ENCODE measurements around the gene LRRC74B.
"Not testable (repeated sequence)": the region's sequence is repeated elsewhere in the genome, so short reads cannot be mapped to it uniquely, and the experiment has no call there.

LRRC74B gene, protein sequence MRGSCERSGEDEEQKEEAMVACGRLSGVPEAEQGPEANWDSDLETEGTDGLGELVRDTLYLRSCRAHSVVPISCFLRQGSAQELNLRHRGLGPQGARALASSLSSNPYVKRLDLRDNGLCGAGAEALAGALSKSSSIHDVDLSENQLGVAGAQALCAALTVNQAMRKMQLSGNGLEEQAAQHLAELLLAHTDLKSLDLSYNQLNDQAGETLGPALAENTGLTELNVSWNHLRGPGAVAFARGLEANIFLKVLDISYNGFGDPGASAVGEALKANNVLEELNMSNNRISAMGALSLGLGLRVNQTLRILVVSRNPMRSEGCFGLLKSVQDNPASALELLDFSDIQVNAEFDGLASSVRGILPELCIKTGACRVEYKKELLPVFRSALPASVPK

GRCh38 chr22:21045585-21046294 is at the start of gene LRRC74B:
TSS of gene LRRC74B (plus strand) at chr22:21045946. CDS start at chr22:21045987, 41 bp downstream.
- peak; percentile 92 to 94 for DNase-seq

DNA sequence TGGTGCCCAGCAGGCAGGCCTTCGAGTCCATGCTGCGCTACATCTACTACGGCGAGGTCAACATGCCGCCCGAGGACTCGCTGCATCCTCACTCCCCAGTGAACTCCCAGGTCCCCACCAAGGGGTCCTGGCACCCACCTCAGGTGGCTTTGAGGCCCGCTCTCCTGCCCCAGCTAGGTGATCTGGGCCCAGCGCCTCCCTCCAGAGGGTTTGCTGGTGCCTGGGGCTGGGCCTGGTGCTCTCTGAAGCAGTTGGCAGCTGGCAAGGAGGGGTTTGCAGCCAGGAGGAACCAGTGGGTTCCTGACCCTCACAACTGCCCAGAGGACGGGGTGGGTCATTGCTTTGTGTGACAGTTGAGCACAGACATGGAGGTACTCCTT is 49.7 kb upstream of the LRRC74B start:
- DNase-seq, result no peak

DNA sequence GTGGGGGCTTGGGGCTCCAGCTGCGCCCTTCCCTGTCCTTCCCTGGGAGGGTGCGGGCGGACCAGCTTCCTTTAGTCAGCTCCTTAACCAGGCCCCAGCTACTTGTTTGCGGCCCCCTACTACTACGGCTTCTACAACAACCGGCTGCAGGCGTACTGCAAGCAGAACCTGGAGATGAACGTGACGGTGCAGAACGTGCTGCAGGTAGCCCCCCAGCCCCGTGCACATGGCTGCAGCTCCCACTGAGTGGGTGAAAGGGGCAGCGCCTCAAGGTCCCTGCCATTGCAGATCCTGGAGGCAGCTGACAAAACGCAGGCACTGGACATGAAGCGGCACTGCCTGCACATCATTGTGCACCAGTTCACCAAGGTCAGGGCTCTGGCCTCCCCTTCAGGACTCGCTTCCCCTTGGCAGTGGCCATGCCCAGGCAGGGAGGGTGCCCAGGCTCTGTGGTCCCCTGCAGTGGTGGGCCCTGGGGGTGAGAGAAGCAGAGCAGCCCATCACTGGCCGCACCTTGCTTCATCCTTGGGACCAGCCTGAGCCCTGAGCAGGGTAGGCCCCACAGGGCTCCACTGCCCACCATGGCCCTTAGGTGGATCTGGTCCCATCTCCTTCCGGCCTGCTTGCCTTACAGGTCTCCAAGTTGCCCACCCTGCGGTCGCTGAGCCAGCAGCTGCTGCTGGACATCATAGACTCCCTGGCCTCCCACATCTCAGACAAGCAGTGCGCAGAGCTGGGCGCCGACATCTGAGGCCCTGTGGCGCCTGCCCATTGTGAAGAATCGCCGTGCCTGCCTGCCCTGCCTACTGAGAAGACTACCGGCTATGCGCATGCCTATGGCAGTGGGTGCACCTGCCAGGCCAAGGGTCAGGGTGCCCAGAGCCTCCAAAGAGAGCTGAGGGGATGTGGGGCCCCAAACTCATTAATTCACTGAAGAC is 48.9 kb upstream of the LRRC74B start:
- no peak for DNase-seq

- no peak for DNase-seq
Observed at GRCh38 chr22:20997536-20998257, 48.0 kb upstream of the LRRC74B start.

DNA sequence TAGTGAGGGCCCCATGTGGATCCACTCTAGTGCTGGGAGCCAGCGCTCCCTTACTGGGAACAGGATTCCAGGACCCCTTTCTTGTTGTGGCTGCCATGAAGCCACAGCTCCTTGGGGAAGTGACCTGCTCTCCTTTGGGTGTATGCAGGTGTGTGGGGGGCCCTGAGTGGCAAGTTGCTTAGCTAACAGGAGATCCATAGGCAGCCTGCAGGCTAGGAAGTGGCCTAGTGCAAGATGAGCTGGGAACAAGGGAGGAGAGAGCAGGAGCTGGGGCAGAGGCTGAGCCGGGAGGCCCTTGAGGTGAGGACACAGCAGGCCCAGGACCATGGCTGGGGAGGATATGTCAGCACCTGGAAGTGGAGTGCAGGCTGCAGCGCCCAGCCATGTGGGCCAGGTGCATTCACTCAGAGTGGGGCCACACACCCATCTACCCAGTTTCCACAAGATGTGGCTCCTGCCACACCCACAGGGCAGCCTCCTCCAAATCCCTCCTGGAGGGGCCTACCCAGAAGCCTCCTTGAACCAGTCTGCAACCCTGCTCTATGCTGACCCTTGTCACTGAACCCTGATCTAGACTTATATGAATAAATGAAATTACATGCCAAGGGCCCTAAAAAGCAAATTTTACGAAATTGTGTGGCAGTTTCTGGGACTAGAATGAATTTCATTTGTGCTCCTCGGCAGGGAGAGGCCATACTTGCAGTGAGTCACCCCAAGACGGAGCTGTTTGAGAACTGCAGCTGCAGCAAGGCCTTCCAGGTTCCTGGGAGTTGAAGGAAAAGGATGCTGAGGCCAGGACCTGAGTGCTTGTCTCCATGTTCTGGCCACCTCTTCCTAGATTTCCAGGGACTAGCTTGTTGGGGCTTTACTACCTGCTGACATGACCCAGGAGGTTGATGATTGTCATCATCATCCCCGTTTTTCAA is 47.1 kb upstream of the LRRC74B start:
- no peak for DNase-seq

- DNase-seq, result no peak
Observed at GRCh38 chr22:20999350-21000206, 46.2 kb upstream of the LRRC74B start.

DNA sequence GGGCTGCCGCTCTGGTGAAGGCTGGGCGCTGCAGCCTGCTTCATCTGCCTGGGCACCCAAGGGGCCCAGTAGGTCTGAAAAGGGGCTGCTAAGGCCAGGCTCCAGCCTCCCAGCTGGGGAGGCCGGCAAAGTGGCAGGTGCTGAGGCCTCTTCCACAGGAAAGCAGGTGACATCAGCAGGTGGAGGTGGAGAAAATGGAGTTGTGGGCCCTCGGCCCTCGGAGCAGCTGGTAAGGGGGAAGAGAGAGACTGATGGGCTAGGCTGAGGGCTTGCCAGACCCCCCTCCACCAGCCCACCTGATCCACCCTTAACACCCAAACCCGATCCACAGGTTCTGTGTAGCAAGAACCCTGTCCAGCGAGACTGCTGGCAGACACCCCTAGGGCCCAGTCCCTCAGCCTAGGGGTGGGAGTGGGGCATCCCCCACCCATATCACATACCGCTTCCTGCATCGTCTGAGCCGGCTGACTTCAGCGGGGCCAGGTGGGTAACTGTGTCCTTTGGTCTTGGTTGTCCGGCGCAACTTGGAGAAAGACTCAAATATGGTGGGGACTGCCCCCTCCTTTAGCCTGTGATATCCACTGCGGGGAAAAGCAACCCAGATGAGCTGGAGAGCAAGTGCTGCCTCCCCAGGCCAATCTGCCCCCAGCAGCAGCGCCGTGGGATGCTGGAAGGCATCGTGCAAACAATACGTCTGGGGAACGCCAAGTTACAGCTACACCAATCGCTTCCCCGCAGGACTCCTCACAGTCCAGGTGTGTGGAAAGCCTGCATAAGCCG is 45.3 kb upstream of the LRRC74B start:
- no peak for DNase-seq

GRCh38 chr22:21000987-21001600 is 44.7 kb upstream of the LRRC74B start:
- DNase-seq, result no peak

GRCh38 chr22:21001601-21002325 is 44.0 kb upstream of the LRRC74B start, which contains the start of gene THAP7:
TSS of gene THAP7 (minus strand) at chr22:21002118. CDS start at chr22:21001911, 207 bp downstream.
- DNase-seq, result peak; percentile 88 to 94

DNA sequence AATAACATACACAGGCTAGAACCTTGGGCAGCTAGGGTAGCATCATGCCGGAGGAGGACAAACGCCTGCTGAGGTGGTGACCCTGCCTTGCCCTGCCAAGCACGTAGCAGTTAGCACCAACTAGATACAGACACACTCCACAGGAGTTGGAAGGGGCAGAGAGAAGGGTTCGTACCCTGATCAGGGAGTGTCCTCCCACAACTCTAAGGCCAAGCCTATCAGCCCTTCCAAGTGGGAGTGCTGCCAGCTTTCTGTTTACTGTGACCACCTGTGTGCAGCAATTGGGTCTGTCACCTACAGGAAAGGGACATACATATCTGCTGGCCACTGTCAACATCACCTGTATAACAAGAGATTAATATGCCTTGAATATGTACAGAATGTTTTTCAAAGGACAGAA is 42.0 kb upstream of the LRRC74B start:
- DNase-seq, result peak; percentile 21 to 22

DNA sequence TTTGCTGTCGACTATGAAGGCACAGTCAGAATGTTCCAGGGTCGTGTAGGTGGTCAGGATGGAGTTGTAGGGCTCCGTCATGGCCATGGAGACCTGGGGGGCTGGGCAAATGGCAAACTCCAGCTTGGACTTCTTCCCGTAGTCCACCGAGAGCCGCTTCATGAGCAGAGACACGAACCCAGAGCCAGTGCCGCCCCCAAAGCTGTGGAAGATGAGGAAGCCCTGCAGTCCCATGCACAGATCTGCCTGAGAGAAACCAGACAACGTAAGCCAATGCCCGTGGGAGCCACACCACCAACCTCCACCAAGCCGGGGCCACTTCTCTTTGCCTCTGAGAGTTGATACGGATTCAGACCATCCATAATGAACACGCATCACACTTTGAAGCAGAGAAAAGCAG is 36.5 kb upstream of the LRRC74B start:
- DNase-seq, result not testable (repeated sequence)

DNA sequence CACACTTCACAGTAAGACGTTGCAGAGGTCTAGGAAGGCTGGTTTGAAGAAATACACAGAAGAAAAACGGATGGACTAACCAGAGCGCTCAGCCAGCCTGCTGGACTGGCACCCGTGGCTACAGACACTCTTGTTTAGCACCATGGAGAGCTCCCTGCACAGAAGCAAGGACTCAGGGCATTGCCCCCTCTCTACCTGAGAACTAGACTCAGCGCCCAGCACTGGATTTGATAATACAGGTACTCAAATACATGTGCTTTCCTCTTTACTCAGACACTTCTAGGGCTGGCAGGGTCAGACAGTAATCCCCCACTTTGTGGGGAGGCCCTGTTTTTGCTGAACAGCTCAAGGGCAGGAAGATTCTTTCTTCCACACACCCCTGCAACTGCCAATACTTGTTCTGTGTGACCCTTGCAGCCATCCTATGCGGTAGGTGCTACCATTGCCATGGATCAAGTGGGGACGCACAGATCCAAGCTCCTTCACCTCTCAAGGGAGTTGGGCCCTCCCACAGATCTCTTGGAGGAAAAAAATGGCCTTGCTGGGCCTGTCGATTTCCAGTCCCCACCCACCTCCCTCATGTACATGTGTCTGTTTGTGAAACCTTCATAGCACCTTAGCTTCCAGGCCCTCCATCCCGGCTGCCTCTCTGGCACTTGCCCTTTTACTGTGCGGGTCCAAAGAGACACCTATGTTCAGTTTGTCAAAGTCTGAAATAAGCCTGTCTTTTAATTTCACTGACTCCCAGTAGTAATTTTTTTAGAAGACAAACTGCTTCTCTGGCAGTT is 35.9 kb upstream of the LRRC74B start:
- no peak for DNase-seq

DNA sequence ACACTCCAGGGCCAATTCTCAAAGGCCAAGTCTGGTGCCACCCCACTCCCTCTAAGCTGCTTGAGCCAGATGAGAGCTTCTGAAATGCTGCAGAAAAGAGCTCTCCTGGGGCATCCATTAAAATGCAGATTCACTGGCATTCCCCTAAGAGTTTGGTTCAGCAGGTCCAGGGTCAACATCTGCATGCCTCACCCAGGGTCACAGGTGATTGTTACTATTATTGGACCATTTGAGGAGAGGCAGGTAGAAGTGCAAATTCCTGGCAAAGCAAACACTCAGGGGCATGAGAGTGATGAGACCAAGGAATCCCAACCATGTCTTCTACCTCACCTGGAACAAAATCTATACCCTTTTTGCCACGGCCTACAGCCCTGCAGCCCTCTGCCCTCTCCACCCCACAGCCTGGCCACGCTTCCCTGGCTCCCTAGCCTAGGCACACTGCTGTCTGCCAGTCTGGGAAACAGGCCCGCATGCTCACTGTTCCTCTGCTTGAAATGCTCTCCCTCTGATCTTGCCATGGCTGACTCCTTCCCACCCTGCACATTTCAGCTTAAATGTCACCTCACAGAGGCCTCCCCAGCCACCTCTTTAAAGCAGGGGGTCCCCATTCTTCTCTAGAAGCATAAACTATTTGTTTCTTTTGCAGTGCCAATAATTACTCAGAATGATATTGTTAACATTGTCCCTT is 35.2 kb upstream of the LRRC74B start:
- no peak for DNase-seq

DNA sequence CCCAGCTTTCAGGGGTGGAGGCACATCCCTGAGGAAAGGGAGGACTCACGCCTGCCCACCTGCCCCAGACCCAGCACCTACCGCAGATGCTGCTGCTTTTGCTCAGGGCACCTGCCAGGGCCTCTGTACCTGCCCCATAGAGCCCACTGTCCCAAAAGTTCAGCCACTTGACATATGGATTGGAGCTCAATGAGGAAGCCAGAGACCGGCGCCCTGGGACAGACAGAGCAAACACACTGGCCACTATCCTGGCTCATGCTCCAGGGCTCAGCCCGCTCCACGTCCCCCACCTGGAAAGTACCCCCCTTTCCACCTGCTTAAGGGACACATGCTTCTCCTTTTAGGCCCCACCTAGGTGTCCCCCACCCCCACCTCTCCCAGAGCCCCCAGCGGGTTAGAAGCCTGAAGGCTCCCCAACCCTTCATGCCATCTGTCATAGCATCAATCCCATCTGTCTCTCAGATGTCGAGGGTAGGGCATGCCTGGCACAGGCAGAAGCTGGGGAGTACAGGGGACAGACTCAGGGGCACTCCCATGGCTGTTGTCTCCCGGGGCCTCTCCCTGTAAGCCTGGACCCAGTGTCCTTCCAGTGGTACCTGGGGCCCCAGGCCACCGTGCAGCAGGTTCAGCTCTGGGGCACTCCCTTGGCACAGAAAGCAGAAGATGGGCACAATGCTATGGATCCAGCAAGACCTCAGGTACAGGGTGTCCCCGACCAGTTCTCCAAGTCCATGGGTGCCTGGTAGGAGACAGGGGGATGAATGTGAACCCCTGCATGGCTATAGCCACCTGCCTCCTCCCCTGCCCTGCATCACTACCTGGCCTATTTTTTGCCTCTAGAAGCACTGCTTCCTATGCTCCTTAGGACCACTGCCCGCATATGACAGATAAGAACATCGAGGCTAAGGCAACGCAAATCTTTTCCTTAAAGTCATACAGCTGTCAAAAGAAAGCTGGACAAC is 33.0 kb upstream of the LRRC74B start:
- DNase-seq, result no peak

DNA sequence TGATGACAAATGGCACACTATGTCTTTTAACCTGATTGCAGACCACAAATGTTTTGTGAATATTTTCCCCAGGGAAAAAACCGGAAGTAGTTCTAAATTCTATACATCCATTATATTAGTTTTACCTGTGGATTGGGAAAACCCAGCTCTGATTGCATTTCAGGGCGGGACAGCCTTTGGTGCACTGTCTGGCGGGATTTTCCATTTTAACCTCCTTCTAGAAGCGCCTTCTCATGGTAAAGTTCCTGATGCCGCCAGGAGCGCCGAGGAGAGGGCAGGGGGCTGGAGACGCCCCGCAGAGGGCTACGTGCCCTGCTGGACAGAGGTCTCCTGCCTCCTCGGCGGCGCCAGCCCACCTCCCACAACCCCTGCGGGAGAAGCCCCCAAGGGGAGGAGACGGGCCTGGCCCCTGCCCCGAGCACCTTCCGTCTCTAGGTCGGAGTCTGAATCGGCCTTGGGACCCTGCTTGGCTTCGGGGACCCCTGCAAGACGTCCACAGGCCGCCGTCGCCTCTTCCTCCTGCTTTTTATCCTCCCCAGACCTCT is 32.0 kb upstream of the LRRC74B start:
- DNase-seq, result no peak

All from SHP77 (cell line).